Fibroblast of skin of left biceps (primary cell): ENCODE results near the gene RBM11.
"Not testable (repeated sequence)": the region's sequence is repeated elsewhere in the genome, so short reads cannot be mapped to it uniquely, and the experiment has no call there.

Experiments used
- DNase-seq, 2 experiments: peaks; one replicate each; pipeline ENCODE4 v3.0.0-alpha.2; 2013; ENCODE audit warnings: low read depth in 2 of 2

The RBM11 gene, protein sequence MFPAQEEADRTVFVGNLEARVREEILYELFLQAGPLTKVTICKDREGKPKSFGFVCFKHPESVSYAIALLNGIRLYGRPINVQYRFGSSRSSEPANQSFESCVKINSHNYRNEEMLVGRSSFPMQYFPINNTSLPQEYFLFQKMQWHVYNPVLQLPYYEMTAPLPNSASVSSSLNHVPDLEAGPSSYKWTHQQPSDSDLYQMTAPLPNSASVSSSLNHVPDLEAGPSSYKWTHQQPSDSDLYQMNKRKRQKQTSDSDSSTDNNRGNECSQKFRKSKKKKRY

DNA sequence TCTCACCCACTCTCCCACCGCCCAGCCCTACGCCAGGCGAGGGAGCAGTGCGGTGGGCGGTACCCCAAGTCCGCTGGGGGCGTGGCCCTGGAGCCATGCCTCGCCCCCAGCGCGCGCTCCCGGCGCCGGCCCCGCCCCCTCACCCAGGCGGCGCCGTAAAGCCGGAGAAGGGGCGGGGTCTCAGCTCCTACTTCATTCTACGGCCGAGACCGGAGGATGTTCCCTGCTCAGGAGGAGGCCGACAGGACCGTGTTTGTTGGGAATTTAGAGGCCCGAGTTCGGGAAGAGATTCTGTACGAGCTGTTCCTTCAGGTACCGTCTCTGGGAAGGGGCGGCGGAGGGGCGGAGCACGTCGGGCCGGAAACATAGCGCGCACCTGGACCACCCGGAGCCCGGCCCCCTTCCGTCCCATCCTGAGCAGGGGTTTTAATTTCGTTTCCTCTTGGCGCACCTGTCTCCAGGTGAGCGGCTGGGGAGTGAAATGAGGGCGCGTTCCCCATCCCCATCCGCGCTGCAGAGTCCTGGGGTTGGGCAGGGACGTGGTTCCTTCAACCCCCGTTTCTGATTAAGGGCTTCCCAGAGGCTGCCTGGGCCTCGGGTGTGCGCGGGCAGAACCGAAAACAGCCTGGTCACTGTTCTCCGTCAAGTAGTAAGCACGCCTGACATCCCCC is at the start of gene RBM11:
Gene RBM11 (plus strand): TSS at position 187 of the 671 bp plus-strand sequence. CDS start 30 bp downstream, at position 217.
- peak in 1 of 2 experiments; percentile 1 for DNase-seq

DNA sequence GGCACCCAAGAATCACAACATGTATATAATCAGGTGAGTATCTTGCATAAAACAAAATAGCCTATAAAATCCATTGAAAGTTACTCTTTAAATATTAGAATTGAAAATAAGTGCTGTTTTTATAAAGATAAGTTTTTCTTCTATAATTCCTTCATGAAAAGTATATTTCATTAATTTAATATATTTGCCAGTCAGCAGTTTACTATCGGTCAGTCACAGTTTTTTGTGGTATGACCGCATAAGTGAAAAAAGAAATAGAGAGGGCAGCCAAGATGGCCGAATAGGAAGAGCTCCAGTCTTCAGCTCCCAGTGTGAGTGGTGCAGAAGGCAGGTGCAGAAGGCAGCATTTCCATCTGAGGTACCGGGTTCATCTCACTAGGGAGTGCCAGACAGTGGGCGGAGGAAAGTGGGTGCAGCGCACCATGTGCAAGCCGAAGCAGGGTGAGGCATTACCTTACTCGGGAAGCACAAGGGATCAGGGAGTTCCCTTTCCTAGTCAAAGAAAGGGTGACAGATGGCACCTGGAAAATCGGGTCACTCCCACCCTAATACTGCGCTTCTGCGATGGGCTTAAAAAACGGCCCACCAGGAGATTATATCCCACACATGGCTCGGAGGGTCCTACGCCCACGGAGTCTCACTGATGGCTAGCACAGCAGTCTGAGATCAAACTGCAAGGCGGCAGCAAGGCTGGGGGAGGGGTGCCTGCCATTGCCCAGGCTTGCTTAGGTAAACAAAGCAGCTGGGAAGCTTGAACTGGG is 49.3 kb upstream of the RBM11 start:
- not testable (repeated sequence) for DNase-seq

DNA sequence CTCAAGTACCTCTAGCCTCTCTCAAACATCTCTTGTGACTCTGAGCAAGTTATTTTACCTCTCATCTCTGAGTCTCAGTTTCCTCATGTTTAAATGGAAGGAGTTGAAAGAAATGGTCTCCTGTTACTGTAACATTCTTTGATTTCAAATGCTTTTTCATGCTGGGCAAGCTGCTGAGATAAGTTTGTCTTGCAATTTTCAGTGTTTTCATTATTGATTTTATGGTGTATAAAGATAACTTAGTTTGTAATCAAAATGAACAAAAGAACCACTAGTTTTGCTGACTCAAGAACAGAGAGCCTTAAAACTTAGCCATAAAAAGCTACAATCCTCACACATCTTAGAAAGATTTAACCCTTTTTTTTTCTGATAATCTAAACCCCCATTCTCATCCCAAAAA is 9.7 kb upstream of the RBM11 start:
- DNase-seq: no peak

DNA sequence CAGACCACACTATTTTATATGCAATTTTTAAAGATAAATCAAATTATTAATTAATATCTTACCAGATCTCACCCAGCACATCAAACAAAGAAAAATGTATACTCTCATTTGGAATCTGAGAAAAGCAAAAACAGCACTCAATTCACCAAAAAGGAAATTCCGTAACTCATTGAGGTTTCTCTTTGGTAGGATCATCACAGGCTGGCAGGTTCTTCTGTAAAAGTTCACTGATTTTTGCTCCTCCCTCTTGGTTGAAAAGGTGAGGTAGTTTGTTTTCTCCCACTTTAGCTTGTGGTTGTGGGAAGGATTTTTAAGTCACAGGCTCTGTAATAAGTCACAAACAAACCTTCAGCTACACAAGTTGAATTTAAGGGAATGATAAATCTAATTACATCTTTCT is 5.2 kb upstream of the RBM11 start, which contains the start of gene LIPI:
Gene LIPI (minus strand): TSS at position 218 of the 400 bp plus-strand sequence. CDS start 110 bp downstream, at position 108.
- no peak for DNase-seq

DNA sequence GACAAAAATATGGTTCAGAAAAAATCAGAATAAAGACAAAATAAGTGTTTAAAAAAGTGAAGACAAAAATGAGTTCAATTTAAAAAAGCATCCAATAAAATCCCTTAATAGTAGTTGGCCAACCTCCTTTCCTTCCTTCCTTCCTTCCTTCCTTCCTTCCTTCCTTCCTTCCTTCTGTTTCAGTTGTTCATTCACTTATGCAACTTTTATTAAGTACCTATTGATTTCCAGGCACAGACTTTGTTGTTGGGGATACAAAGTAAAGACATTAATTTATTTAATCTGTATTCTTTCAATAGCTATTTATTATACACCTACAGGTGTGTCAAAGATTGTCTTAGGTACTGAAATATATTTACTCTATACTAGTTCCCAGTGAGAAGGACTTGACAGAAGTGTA is 2.8 kb upstream of the RBM11 start:
- no peak for DNase-seq

DNA sequence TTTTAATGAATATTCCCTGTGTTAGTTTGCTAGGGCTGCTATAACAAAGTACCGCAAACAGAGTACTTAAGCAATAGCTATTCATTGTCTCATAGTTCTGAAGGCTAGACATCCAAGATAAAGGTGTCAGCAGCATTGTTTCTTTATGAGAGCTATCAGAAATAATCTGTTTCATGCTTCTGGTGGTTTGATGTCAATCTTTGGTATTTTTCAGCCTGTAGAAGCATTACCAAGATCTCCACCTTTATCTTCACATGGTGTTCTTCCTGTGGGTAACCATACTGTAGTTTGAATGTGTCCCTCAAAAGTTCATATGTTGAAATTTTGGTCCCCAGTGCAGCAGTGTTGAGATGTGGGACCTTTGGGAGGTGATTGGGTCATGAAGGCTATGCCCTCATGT is 7.4 kb downstream of the RBM11 start:
- DNase-seq: no peak

DNA sequence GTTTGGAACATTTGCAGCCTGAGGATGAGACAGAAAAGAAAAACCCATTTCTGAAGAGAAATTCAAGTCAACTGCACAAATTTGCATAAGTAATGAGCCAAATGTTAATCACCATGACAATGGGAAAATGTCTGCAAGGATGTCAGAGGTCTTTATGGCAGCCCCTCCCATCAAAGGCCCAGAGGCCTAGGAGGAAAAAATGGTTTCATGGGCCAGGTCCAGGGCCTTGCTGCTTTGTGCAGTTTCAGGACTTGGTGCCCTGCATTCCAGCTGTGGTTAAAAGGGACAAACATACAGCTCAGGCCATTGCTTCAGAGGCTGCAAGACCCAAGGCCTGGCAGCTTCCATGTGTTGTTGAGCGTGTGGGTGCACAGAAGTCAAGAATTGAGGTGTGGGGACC is 13.4 kb downstream of the RBM11 start:
- no peak for DNase-seq

DNA sequence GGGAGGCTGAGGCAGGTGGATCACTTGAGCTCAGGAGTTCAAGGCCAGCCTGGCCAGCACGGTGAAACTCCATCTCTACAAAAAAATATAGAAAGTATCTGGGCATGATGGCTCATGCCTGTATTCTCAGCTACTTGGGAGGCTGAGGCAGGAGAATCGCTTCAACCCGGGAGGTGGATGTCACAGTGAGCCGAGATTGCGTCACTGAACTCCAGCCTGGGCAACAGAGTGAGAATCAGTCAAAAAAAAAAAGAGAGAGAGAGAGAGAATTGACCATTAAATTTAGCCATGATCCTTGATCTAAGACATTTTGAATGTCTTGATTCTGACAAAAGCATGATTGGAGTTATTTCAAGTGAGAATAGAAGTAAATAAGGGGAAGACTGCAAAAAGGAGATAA is 19.1 kb downstream of the RBM11 start:
- DNase-seq: no peak

DNA sequence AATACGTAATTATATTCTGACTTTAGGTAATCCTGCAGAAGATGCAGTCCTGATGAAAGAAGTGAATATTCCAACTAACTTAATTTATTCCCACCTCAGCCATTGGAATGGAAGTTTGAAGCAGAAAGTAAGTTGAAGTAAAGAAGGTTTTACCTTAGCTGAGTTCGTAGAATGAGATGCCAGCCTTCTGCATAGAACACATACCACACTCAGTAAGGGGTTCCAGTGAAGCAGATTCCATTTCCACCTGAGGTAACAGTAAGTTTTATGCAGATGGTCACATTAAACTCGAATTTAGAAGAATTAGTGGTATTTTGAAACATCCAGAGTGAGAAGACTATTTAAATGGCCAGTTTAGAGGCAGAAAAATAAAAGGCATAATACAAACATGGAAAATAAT is 20.2 kb downstream of the RBM11 start:
- DNase-seq: no peak

DNA sequence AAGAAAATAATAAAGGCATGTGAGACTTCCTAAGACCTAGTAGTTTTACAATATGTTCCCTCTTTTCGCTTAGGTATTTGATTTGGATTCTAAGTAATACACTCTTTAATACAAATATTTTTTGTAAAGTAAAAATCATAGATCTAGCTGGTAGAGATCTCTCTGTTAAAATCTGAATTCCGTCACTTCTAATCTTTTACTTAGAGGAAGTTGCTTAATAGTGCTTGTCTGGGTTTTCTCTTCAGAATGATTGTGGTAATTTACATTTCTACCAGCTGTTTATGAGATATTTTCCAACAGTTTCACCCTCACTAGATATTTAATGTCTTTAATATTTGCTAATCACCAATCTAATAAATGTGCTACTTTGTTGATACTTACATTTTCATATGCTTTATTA is 23.3 kb downstream of the RBM11 start:
- DNase-seq: no peak

DNA sequence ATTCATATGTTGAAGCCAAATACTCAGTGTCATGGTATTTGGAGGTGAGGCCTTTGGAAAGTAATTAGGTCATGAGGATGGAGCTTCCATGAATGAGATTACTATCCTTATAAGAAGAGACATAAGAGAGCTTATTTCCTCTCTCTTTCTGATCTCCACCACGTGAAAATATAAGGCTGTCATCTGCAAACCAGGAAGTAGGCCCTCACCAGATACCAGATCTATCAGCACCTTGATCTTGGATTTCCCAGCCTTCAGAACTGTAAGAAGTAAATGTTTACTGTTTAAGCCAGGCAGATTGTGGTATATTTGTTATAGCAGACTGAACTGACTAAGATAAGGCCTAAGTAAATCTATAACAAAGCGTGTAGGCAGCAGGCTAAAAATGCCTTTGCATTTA is 25.3 kb downstream of the RBM11 start:
- no peak for DNase-seq

DNA sequence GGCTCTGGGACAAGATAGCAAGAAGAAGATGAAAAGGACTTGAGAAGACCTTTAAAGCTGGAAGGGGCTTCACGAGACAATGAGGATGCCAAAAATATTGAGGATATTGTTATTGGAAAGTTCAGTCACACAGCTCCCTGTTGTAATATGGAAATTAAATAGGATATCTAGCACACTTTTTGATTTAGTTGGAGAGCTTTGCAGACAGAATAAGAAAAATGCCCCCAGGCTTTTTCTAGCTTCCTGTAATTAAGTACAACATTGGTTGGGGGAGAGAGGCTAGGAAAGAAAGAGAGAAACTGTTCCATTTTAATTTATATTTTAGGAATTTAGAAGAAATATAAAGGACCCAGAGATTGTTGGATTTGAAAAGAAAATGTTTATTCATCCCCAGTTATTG is 27.5 kb downstream of the RBM11 start:
- DNase-seq: no peak

DNA sequence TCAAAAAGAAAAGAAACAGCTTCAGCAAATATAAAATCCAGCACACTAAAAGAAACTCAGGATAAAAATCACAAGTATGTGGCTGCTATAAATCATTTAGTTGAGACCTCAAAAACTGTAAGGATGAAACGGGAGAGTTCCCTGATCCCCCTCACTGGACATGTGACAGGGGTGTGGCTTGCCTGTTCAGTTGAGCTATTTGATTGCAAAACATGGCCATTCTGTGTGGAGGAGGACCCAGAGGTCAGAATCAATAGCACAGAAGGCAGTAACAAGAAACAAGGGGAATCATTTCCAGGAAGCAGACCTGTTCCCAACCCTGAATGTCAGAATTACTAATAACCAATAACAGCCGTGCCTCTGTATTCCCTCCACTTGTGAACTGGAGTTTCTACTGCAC is 27.9 kb downstream of the RBM11 start:
- DNase-seq: no peak

DNA sequence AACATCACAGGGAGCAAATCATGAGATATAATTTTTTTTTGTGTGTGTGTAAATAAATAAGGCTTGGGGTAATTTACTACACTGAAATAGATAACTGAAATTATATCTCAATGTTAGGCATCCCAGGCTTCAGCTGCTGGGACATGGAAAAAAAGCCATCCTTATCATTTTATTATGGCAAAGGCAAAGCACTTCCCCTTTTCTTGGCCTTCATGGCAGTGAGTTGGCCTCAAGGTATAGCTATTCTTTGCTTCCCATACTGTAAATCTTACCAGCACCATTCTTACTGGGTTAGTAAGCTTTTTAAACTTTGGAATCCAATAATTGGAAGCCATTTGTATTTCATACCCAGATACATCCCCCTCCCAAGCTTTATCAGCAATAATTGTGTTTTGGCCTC is 29.0 kb downstream of the RBM11 start:
- no peak for DNase-seq

DNA sequence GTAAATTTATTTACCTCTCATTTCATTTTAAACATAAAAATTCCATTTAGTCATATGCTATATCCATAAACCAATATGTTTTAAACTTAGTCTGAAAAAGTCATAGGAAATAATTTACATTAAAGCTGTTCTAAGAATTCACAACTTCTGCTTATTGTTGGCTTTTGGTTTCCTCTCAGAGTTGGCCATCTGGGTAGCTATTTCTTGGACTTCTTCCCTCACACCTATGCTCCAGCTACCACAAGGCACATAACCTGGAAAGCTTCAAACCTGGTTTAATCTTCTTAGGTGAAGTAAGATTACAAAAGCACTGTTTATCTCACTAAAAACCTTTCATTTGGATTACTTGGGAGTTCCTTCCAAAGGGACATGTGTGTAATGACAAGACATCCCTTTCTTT is 29.8 kb downstream of the RBM11 start:
- DNase-seq: no peak

DNA sequence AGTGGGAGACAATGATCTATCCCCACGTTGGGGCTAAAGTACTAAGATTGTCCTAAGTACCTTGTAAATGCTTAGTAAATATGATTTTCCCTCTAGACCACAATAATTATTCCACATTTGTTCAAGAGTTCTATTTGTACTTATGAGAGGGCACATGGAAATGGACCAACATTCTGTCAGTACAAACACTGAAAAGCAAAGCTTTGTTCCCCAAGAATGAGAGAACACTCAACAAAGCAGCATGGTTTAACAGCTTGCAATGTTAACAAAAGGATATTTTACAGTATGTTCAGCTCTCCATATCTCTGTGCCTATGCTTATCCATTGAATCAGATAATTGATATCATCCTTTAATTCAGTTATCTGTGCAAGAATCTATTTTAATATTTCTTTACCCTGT is 35.4 kb downstream of the RBM11 start:
- DNase-seq: no peak

DNA sequence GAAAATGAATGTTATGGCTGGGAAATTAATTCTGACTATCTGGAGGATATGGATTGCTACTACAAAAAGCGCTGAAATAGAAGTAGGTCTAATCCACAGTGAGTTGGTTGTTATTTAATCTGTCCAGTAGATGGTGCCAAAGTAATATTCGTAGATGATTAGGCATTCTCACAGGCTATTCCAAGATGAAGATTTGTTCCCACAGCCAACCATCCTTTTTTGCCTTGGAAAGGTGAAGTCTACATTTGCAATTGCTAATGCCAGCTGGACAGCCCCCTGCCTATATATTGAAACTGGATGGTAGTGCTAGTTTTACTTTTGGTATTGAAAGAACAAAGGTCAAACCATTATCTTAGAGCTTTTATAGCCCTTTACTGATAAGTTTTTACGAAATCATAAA is 43.8 kb downstream of the RBM11 start:
- peak in 1 of 2 experiments; percentile 12 for DNase-seq

DNA sequence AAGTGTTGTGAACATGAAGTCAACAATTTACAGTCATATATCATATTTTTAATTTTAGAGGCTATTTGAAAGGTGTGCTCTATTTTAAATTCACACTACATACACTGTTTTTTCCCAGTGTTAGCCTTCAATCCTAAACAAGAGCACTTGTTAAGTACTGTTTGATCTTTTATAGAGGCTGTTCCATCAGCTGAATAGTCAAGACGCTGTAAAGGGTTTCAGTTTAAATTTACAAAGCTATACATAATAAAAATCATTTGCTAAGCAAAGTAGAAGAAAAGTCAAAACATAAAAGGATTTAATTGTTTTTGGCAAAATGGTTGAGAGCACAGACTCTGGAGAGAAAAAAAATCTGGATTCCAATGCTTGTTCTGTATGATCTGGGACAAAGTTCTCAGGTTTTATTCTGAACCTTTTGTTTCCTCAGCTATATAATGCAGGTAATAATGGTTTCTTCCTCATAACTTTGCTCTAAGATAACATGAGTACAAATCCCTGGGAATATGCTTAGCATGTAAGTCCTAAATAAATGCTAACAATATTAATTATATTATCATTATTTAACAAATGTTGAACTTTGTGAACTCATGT is 44.3 kb downstream of the RBM11 start:
- no peak for DNase-seq

DNA sequence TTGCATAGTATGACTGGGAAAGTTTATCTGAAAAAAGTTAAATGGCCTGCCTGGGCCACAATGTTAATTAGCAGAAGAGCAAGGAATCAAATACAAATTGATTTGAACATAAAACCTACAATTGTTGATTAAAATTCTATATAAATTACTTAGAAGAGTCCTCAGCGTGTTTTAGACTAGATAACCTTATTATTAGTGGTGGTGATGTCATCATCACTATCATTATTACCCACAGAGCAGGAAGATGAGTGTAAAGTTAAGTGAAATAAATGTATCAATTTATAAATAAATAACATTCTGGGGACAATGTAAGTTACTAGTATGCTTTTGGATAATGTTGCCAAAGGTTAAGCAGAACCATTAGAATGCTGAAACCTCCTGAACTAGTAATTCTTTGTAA is 46.1 kb downstream of the RBM11 start:
- DNase-seq: no peak

DNA sequence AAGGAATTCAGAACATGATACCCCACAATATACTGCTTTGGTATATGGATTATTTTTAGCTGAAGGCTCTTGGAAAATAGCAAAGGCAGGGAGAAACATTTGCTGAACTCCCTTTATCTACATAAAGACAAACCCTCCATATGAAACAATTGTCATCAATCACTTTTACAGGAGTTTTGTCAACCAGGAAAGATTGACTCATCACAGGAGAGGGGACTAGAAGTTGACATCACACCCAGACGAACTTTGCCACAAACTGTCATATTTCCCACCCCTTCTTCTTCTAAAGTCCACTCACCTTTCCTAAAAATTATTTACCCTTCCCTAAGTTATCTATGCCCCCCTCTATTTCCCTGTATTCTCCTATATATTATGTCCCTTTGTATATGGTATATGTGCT is 47.9 kb downstream of the RBM11 start:
- DNase-seq: no peak

DNA sequence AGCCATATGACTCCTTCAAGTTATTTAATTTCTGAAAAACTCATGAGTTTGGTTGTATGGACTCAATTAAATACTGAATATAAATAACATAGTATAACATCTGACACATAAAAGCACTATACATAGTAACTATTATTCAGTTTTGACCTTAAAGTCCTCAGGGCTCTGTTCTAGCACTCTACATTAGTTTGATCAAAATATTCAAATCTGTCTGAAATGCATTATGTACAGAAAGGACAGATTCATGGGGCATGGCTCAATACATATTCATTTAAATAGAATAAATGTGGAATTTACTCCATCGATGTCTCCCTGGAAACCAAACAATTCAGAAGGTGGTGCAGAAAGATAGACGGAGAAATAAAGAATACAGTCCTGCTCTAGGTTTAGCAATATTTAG is 49.1 kb downstream of the RBM11 start:
- no peak for DNase-seq

DNA sequence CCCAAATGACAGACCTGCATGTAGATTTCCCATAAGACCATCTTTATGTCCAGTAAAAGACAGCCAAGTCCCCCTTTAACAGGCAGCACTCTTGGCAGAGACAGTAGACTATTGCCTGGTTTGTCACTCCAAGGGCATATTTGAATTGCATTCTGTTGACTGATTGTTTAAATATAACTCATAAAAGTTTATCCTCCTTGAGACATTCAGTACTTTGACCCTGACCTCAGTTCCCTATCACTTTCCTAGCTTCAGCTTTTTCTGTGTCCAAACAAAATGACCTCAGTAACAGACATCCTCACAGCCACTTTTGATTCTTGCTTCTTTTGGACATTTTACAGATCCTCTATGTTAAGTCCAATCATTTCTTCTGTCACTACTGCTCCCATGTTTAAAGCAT is 51.1 kb downstream of the RBM11 start:
- no peak for DNase-seq
